H4 (cell line): ENCODE results near the gene ANKS6. TPM values are rescaled to one million over a fixed set of nuclear protein-coding genes. Genes with fewer than 3 reads are reported as not detected.

ENCODE experiments used
- DNase-seq: peaks from one replicate; pipeline ENCODE4 v3.0.0-alpha.2; 2015; ENCODE audit warnings: low spot score
- total RNA-seq: library from RNA; depleted of rRNA; stranded (reverse); fragments of >200 nt; shearing (Covaris generic); gene quantifications from 2 replicates; pipeline ENCODE4 v1.2.3, GENCODE V29; 2014; rRNA removed

ANKS6 gene
- 11.6 and 12.6 TPM in 2 replicates for total RNA-seq

- DNase-seq, result peak; percentile 44
Measured at GRCh38 chr9:98796364-98797101, at the start of gene ANKS6. TSS of gene ANKS6 (minus strand) at chr9:98796555. CDS start at chr9:98796491, 64 bp downstream.

DNA sequence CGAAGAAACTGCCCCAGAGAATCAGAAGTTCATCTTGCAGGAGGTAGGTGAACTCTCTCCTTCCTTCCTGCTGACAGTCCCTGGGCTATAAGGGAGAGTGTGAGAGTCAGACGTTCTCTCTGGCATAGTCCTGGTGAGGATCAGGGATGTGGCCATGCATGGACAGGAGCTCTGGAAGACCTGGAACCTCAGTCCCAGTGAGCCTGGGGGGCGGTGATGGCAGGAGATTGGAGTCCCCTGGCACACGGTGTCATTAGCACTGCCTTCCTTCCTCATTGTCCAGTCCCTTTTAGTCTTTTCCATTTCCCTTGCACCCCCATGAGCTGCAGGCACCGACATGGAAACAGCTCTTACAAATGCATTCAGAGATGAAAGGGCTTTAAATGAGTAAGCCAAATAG lies 49.7 kb upstream of the ANKS6 start:
- no peak for DNase-seq

DNA sequence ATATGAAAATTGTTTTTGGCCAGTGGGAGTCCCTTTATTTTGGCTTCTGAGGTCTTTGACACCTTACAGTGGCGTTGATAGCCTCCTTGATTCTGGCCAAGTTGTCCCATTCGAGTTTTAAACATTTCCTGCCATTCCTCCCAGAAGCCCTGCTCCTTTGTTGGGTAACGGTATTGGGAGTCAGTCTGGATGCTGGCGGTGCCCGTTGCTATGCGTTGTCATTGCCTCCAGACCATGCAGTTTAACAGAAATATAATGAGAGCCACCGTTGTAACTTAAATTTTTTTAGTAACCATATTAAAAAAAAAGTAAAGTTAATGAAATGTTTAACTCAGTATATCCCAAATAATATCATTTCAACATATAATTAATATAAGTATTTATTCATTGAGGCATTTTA lies 46.2 kb upstream of the ANKS6 start:
- no peak for DNase-seq

GRCh38 chr9:98839724-98840123 lies 43.4 kb upstream of the ANKS6 start:
- DNase-seq, result no peak

DNA sequence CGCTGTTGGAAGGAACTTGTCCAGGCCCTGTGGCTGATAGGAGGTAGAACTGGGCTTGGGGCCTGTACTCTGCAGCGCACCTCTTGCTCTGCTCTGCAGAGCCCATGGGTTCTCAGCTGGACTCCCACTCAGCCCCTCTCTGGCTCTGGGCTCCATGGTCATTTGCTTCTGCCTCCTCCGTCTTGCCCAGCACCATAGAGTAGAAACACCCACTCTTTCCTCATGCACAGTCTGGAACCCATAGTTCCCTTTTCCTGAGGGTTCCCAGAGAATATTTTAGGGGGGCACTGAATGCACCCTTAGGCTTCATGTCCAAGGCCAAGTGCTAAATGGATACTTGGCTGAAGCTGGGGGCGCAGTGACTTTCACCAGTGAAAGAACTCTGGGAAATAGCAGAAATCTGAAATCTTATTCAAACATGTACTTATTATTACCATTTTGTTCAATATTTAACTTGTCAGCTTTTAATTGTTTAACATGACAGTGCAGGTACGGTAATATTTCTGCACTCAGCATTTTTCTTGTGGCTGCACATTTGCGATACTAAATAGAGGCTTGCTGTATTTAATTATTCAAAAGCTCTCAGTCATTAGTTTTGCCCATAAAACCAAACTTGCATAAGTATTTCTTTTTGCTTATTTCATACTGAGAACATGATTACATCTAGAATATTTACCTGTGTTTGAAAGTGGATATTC lies 42.7 kb upstream of the ANKS6 start:
- no peak for DNase-seq

- DNase-seq, result no peak
Measured at GRCh38 chr9:98838155-98838867, 42.0 kb upstream of the ANKS6 start.

GRCh38 chr9:98837516-98837915 lies 41.2 kb upstream of the ANKS6 start:
- DNase-seq, result no peak

DNA sequence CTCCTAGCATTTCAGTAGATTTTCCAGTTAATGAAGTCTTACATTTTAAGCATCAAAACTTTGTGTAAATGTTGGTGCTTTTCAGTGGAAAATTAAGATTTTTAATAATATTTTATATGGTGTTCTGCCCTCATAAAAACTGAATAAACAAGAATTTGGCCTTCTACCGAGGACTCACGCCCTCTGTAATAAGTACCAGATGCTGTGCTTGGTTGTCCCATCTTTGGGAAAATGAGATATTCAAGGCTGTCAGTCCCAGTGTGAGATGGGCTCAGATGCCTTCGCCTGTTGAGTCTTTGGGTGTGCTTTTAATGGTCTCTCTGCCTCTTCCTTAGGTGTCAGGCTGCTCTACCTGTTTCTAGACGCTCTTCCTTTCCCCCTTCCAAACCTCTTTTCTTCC lies 39.9 kb upstream of the ANKS6 start:
- DNase-seq, result no peak

- DNase-seq, result no peak
Measured at GRCh38 chr9:98834386-98834785, 38.0 kb upstream of the ANKS6 start.

- DNase-seq, result no peak
Measured at GRCh38 chr9:98833090-98833956, 37.0 kb upstream of the ANKS6 start.

DNA sequence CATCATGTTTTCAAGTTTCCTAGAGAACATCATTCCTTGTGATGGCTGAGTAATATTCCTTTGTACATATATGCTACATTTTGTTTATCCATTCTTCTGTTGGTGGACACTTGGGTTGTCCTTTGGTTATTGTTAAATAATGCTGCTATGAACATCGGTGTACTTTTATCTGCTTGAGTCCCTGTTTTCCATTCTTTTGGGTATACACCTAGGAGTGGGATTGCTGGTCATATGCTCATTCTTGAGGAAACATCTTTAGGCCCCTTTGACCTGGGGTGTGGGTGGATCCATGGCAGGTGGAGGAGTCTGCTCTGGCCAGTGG lies 36.4 kb upstream of the ANKS6 start:
- DNase-seq, result no peak

GRCh38 chr9:98831696-98832095 lies 35.3 kb upstream of the ANKS6 start:
- no peak for DNase-seq

DNA sequence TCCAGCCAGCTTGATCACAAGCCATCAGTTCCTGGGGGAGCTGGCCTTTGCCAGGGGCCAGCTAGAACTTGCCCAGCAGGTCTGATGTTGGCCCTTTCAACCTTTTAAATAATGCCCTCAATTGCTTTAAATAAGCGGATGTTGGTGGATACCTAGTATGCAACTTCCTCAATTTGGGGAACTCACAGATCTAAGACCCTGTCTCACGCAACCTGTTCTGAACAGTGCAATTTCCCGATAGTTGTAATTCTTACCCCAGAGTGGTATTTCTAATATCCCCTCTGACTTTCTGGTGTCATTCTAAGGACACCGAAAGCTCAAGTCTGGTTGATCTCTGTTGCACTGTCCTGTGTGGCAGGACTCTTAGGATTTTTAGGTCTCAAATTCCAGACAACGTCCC lies 34.2 kb upstream of the ANKS6 start:
- no peak for DNase-seq

DNA sequence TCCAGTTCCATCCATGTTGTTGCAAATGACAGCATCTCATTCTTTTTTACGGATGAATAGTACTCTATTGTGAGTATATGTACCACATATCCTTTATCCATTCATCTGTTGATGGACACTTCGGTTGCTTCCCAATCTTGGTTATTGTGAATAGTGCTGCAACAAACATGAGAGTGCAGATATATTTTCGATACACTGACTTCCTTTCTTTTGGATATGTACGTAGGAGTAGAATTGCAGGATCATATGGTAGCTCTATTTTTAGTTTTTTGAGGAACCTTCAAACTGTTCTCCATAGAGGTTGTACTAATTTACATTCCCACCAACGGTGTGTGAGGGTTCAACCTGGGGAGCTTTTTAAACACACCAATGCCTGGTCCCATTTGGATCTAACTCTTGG lies 33.4 kb upstream of the ANKS6 start:
- DNase-seq, result no peak

GRCh38 chr9:98826716-98827115 lies 30.4 kb upstream of the ANKS6 start:
- DNase-seq, result no peak

- DNase-seq, result no peak
Measured at GRCh38 chr9:98825414-98825813, 29.1 kb upstream of the ANKS6 start.

GRCh38 chr9:98823666-98824334 lies 27.4 kb upstream of the ANKS6 start:
- DNase-seq, result no peak

DNA sequence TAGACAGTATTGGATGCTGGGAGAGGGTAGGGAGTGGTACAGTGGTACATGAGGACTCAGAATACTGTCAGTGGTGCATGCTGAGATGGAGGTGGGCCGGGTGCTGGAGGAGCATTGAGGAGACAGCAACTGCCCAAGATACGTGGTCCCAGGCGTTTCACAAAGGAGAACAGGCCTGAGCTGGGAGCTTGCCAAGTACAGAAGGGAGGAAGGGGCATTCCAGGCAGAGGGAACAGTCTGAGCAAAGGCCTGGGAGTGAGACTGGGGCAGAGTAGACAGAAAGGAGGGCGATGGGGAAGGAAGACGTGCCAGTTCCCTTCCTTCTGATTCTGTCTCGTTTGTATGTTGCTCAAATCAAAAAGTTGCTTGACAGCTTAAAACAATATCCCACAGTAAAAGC lies 26.3 kb upstream of the ANKS6 start:
- no peak for DNase-seq

DNA sequence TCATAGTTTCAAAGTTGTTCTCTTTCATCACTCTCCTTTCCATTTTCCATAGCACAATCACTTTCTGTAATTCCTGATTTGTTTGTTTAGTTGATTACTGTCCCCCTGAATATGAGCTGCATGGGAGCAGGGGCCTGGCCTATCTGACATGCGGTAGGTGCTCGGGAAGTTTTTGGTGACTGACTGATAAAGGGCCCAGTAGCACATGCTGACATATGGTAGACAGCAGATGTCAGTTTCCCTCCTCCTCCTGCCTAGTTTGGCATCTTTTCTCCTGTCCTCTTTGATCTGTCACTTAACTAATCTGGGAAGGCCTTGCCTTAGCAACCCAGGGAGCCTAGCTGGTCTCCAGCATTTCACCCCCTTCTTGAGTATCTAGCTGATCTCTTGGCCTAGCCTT lies 25.5 kb upstream of the ANKS6 start:
- no peak for DNase-seq

- DNase-seq, result no peak
Measured at GRCh38 chr9:98819231-98819630, 22.9 kb upstream of the ANKS6 start.

GRCh38 chr9:98818764-98819163 lies 22.4 kb upstream of the ANKS6 start:
- DNase-seq, result no peak
